Measurements from ENCODE around the gene LAMC2.

DNA sequence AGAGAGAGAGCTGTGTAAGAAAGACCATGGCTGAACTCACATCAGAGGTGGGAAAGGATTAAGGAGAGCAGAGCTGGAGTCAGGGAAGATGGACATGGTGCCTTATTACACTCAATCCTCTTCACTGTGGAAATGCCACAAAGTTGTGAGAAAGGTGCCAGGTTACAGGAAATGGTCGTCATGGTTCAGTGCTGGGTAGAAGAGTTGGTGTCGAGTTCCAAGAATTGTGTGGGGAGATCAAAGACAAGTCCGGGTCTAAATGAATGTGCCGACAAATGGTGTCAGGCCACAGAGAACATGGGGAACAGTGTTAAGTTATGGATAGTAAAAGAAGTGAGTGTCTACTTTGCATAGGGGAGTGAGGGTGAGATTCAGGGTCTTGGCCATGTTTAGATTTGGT lies 40.9 kb downstream of the LAMC2 start:
- no peak for TF ChIP-seq CTCF (conservative IDR thresholded peaks at IDR 0.05; ENCODE audit: low read depth, low read length)
- TF ChIP-seq EZH2 (IDR thresholded peaks at IDR 0.05; ENCODE audit: borderline replicate concordance, low read depth, low read length, poor library complexity, severe bottlenecking): no peak

Measured in A673 (cell line).